SK-N-SH (cell line): ENCODE results near the gene MYBPH. TPM values are rescaled to one million over a fixed set of nuclear protein-coding genes. Genes with fewer than 3 reads are reported as not detected.

Source experiments
- CTCF ChIA-PET: fragments of 300-600, 350-600 bp; formaldehyde crosslinking; extraction: SDS; loops from one replicate; lab custom pipeline; 2021; lab: Yijun Ruan, JAX
- POLR2A ChIA-PET: fragments of 350-600 bp; sonication (Branson Sonifier 250); formaldehyde crosslinking; extraction: SDS; loops from one replicate; lab custom pipeline; 2020; ENCODE audit warnings: antibody characterized with exemption, inconsistent platforms; lab: Yijun Ruan, JAX
- DNase-seq: peaks from one replicate; pipeline ENCODE4 v3.0.0; 2012
- H2AFZ ChIP-seq: fragments of 200-600 bp; sonication (generic); 2 replicates; pipeline ENCODE4 v1.8.1; 2016; ENCODE audit warnings: antibody characterized with exemption, mild to moderate bottlenecking, low read depth
- H3F3A ChIP-seq: fragments of 200-600 bp; sonication (generic); replicated peaks from 2 replicates; pipeline ENCODE3; 2016; ENCODE audit warnings: antibody characterized with exemption, mild to moderate bottlenecking; ENCODE audit not compliant: insufficient read depth
- H3K27ac ChIP-seq, 2 experiments: fragments of 200-500 bp in 1 of 2; fragments of 200-600 bp in 1 of 2; sonication (Bioruptor generic) in 1 of 2; sonication (generic), shearing (Covaris generic) in 1 of 2; 2 replicates each; pipeline versions ENCODE4 v1.5.1 to v1.6.1; 2014 to 2016; ENCODE audit warnings: low read depth in 2 of 2, inconsistent platforms in 1 of 2, low read length in 1 of 2, mild to moderate bottlenecking in 1 of 2, mixed read lengths in 1 of 2
- H3K27me3 ChIP-seq: fragments of 200-600 bp; sonication (generic), shearing (Covaris generic); 2 replicates; pipeline ENCODE4 v1.6.1; 2016; ENCODE audit warnings: mixed run types; ENCODE audit not compliant: insufficient read depth
- H3K36me3 ChIP-seq, 2 experiments: fragments of 200-500 bp in 1 of 2; fragments of 200-600 bp in 1 of 2; sonication (Bioruptor generic) in 1 of 2; sonication (generic) in 1 of 2; replicated peaks in 1 of 2; 2 replicates each; pipeline versions ENCODE3 to v1.5.1; 2014 to 2016; ENCODE audit warnings: low read length in 1 of 2, mild to moderate bottlenecking in 1 of 2; ENCODE audit not compliant: insufficient read depth in 2 of 2, control insufficient read depth in 1 of 2
- H3K4me1 ChIP-seq, 2 experiments: fragments of 200-500 bp in 1 of 2; fragments of 200-600 bp in 1 of 2; sonication (Bioruptor generic) in 1 of 2; sonication (generic), shearing (Covaris generic) in 1 of 2; 2 replicates each; pipeline versions ENCODE4 v1.5.1 to v1.6.1; 2014 to 2016; ENCODE audit warnings: low read depth in 1 of 2, low read length in 1 of 2, mixed run types in 1 of 2; ENCODE audit not compliant: insufficient read depth in 2 of 2, control insufficient read depth in 1 of 2
- H3K4me2 ChIP-seq: fragments of 200-600 bp; sonication (generic), shearing (Covaris generic); 2 replicates; pipeline ENCODE4 v1.6.1; 2017; ENCODE audit warnings: mixed run types
- H3K4me3 ChIP-seq, 2 experiments: fragments of 200-500 bp in 1 of 2; fragments of 200-600 bp in 1 of 2; sonication (Bioruptor generic) in 1 of 2; sonication (generic), shearing (Covaris generic) in 1 of 2; 2 replicates each; pipeline versions ENCODE4 v1.5.1 to v1.8.1; 2014 to 2016; ENCODE audit warnings: low read depth in 2 of 2, inconsistent platforms in 1 of 2, low read length in 1 of 2, mild to moderate bottlenecking in 1 of 2, mixed read lengths in 1 of 2, moderate library complexity in 1 of 2
- H3K79me2 ChIP-seq: fragments of 200-600 bp; sonication (generic); 2 replicates; pipeline ENCODE4 v1.8.1; 2017; ENCODE audit warnings: mild to moderate bottlenecking; ENCODE audit not compliant: insufficient read depth
- H3K9ac ChIP-seq: fragments of 200-600 bp; sonication (generic); 2 replicates; pipeline ENCODE4 v1.6.1; 2017; ENCODE audit warnings: mixed run types
- H3K9me2 ChIP-seq: fragments of 200-600 bp; sonication (generic); 2 replicates; pipeline ENCODE4 v1.6.1; 2017; ENCODE audit warnings: mixed run types
- H3K9me3 ChIP-seq: fragments of 200-600 bp; sonication (generic); 2 replicates; pipeline ENCODE4 v1.6.1; 2017; ENCODE audit warnings: mixed run types, mild to moderate bottlenecking, moderate library complexity
- H4K20me1 ChIP-seq: fragments of 200-600 bp; sonication (generic); 2 replicates; pipeline ENCODE4 v1.6.1; 2017; ENCODE audit warnings: mild to moderate bottlenecking, mixed run types; ENCODE audit not compliant: insufficient read depth
- CHD2 ChIP-seq: fragments of 150-350 bp; IDR thresholded peaks from 2 replicates; pipeline ENCODE4 v1.6.1; 2018; ENCODE audit warnings: low read length; ENCODE audit not compliant: partially characterized antibody
- EZH2phosphoT487 ChIP-seq: fragments of 200-600 bp; sonication (generic); IDR thresholded peaks from 2 replicates; pipeline ENCODE4 v1.6.1; 2017; ENCODE audit warnings: low read depth, mixed run types, mild to moderate bottlenecking, antibody characterized with exemption, moderate library complexity, borderline replicate concordance
- JUND ChIP-seq: IDR thresholded peaks from 2 replicates; pipeline ENCODE4 v1.4.0; 2012
- NRF1 ChIP-seq: IDR thresholded peaks from 2 replicates; pipeline ENCODE4 v1.6.1; 2012; ENCODE audit warnings: low read depth, mild to moderate bottlenecking, low read length
- POLR2AphosphoS5 ChIP-seq: IDR thresholded peaks from 2 replicates; pipeline ENCODE4 v1.6.1; 2012; ENCODE audit warnings: low read depth, low read length
- SIN3A ChIP-seq: IDR thresholded peaks from 2 replicates; pipeline ENCODE4 v1.6.1; 2012; ENCODE audit warnings: low read depth, mild to moderate bottlenecking, low read length, moderate library complexity, borderline replicate concordance
- SMC3 ChIP-seq: IDR thresholded peaks from 2 replicates; pipeline ENCODE4 v1.6.1; 2012; ENCODE audit warnings: low read depth, low read length, improper control_type of control experiment
- TAF1 ChIP-seq: IDR thresholded peaks from 2 replicates; pipeline ENCODE4 v1.6.1; 2012; ENCODE audit warnings: low read depth, mild to moderate bottlenecking, low read length, moderate library complexity, borderline replicate concordance
- WGBS: methylation state at CpG from one replicate; pipeline ENCODE4 v1.1.6; 2017; ENCODE audit warnings: low lambda C conversion rate; 5-methylcytosine and 5-hydroxymethylcytosine counted together
- polyA plus RNA-seq, 3 experiments: library from polyadenylated mRNA; depleted of rRNA; stranded (reverse); fragments of >200 nt; gene quantifications; 2 replicates each; pipeline ENCODE4 v1.2.3, GENCODE V29; 2012
- TF ChIP-seq, protein P1 (sequence below): fragments of 150-350 bp; IDR thresholded peaks from 2 replicates; pipeline ENCODE4 v1.6.1; 2017; ENCODE audit warnings: antibody characterized with exemption, low read length, low read depth, borderline replicate concordance
- TF ChIP-seq, protein P2 (sequence below): IDR thresholded peaks from 2 replicates; pipeline ENCODE4 v1.4.0; 2012; ENCODE audit warnings: low read depth
- TF ChIP-seq, protein P3 (sequence below): IDR thresholded peaks from 2 replicates; pipeline ENCODE4; 2012

MYBPH gene
- polyA plus RNA-seq, 1 of the 3 experiments (the other 2 are of a cell fraction), result 0.12 TPM

DNA sequence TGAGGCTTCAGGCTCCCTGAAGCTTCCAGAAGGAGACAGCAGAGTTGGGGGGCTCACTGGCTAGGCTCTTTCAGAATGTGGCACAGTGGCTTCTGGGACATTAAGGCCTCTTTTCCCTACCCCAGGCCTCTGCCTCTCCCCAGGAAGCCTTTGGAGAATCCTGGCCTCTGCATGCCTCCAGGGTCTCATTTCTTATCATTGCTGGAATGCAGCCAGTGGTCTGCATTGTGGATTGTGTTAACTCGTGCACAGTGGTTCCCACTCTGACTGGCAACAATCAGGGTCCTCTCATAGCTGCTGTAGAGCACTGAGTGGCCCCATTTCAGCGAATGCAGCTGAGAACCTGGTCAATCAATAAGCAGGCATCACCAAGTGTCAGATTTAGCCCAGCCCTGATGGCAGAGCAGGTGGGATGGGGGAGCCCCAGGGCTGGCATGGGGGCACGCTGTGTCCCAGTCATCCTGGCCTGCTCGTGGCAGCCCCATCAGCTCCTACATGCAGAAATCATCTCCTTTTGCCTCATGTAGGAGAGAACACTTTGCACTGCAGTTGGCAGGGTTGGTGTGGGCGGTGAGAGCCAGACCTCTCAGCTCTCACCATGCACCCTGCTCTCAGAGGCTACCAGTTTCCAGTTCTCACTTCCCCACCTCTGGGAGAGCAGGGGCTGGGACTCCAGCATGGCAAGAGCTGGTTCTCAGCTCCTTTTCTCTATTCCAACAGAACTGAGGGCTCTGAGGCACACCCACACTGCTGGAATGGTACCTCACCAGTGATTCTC lies 34.7 kb downstream of the MYBPH start (continued):
- TF ChIP-seq, protein P1, sequence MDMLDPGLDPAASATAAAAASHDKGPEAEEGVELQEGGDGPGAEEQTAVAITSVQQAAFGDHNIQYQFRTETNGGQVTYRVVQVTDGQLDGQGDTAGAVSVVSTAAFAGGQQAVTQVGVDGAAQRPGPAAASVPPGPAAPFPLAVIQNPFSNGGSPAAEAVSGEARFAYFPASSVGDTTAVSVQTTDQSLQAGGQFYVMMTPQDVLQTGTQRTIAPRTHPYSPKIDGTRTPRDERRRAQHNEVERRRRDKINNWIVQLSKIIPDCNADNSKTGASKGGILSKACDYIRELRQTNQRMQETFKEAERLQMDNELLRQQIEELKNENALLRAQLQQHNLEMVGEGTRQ, result no peak
- TF ChIP-seq, protein P2, sequence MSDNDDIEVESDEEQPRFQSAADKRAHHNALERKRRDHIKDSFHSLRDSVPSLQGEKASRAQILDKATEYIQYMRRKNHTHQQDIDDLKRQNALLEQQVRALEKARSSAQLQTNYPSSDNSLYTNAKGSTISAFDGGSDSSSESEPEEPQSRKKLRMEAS, result no peak

DNA sequence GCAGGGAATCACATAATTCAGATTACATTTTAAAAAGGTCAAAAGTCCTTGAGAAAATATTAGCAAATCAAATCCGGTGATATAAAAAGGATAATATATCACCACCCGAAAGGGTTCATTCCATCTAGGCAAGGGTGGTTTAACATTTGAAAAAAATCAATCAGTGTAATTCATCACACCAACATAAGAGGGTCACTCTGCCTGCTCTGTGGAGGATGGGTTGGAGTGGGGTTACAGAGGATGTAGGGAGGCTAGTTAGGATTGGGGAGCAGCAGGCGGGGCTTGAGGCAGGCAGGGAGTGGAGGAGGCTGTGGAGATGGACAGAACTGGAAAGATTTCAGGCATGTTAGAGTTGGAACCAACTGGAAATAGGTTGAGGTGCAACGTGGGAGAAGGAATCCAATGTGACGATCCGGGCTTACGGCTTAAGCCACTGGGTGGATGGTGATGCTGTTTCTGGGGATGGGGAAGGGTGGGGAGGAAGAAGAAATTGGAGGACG lies 35.6 kb downstream of the MYBPH start:
- no peak overlapping the region for H3K4me2 ChIP-seq
- no peaks in the 10 kb centered on the region for H3K9me2 ChIP-seq
- H2AFZ ChIP-seq, result no peak overlapping the region
- H3K9me3 ChIP-seq, result no peaks in the 10 kb centered on the region
- H4K20me1 ChIP-seq, result no peaks in the 10 kb centered on the region
- H3K27me3 ChIP-seq, result no peaks in the 10 kb centered on the region
- 79% methylated on average over 8 of the region's 8 CpGs for whole genome bisulfite sequencing
- H3K9ac ChIP-seq, result no peak overlapping the region
- H3K27ac ChIP-seq, result no peak overlapping the region
- H3K79me2 ChIP-seq, result no peaks in the 10 kb centered on the region
- no peak overlapping the region for H3K4me3 ChIP-seq
- POLR2A ChIA-PET, result no interaction called here
- no peaks in the 10 kb centered on the region for H3K36me3 ChIP-seq
- peaks cover 0 to 25% of the 10 kb centered on the region in 2 experiments; a peak in 1 of 4 replicates for H3K4me1 ChIP-seq
- no peak for TF ChIP-seq CHD2
- TF ChIP-seq, protein P3, sequence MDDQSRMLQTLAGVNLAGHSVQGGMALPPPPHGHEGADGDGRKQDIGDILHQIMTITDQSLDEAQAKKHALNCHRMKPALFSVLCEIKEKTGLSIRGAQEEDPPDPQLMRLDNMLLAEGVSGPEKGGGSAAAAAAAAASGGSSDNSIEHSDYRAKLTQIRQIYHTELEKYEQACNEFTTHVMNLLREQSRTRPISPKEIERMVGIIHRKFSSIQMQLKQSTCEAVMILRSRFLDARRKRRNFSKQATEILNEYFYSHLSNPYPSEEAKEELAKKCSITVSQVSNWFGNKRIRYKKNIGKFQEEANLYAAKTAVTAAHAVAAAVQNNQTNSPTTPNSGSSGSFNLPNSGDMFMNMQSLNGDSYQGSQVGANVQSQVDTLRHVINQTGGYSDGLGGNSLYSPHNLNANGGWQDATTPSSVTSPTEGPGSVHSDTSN, result no peak
- no peak for TF ChIP-seq SMC3
- no peak for TF ChIP-seq POLR2AphosphoS5
- no peak for TF ChIP-seq JUND
- TF ChIP-seq, protein P2, result no peak
- TF ChIP-seq EZH2phosphoT487, result no peak
- TF ChIP-seq SIN3A, result no peak
- TF ChIP-seq TAF1, result no peak
- no peak for TF ChIP-seq NRF1
- TF ChIP-seq, all 33 proteins: peak for 0
- CTCF ChIA-PET, result interaction anchor here (1.5 to 4.2 kb wide), 4 partner anchors 10 to 129 kb away, joined by 4 to 18 read pairs (median 9); no protein-coding TSS in a partner anchor
- H3F3A ChIP-seq, result no peaks in the 10 kb centered on the region
- DNase-seq, result no peak
